ENCODE measurements around the gene TUBA1C. TPM values are rescaled to one million over a fixed set of nuclear protein-coding genes. Genes with fewer than 3 reads are reported as not detected.

TUBA1C gene
- total RNA-seq, 1 donor from 2014 or later: 50.9 TPM

Other genes with a start within 250 kb of the TUBA1C start
- 92.8 TPM for gene PRKAG1, start 246.3 kb upstream of the TUBA1C start, total RNA-seq
- 38.1 TPM for gene KMT2D, start 204.3 kb upstream of the TUBA1C start, total RNA-seq
- gene RHEBL1, start 195.1 kb upstream of the TUBA1C start, total RNA-seq: 0.48 TPM
- 0.32 TPM for gene DHH, start 170.3 kb upstream of the TUBA1C start, total RNA-seq
- 30.0 TPM for gene LMBR1L, start 154.2 kb upstream of the TUBA1C start, total RNA-seq
- 333 TPM for gene TUBA1B, start 133.7 kb upstream of the TUBA1C start, total RNA-seq
- gene TUBA1A, start 76.0 kb upstream of the TUBA1C start, total RNA-seq: 88.1 TPM
- gene PRPH, start 30.1 kb downstream of the TUBA1C start, total RNA-seq: not detected
- gene TROAP, start 58.2 kb downstream of the TUBA1C start, total RNA-seq: 0.67 TPM
- gene C1QL4, start 72.1 kb downstream of the TUBA1C start, total RNA-seq: not detected
- gene DNAJC22, start 81.8 kb downstream of the TUBA1C start, total RNA-seq: 0.16 TPM
- gene SPATS2, start 102.4 kb downstream of the TUBA1C start, total RNA-seq: 7.0 TPM